MM.1S (cell line): ENCODE data around the gene ITM2B.

Experiments used
- DNase-seq: peaks from one replicate; pipeline ENCODE4 v3.0.0-alpha.2; 2015
- H2AFZ ChIP-seq: fragments of 300-600 bp; sonication (generic); 2 replicates; pipeline ENCODE4 v1.6.0; 2016; ENCODE audit warnings: antibody characterized with exemption, low read length
- H3F3A ChIP-seq: fragments of 300-600 bp; sonication (generic); 2 replicates; pipeline ENCODE4 v1.6.1; 2016; ENCODE audit warnings: mild to moderate bottlenecking, antibody characterized with exemption, low read length, moderate library complexity, mixed read lengths; ENCODE audit not compliant: insufficient read depth
- H3K27ac ChIP-seq: fragments of 300-600 bp; sonication (generic); 2 replicates; pipeline ENCODE4 v1.5.1; 2016; ENCODE audit warnings: mild to moderate bottlenecking, low read length
- H3K27me3 ChIP-seq: fragments of 300-600 bp; sonication (generic); replicated peaks from 2 replicates; pipeline ENCODE4 v1.6.0; 2016; ENCODE audit warnings: low read length; ENCODE audit not compliant: insufficient read depth
- H3K36me3 ChIP-seq: fragments of 300-600 bp; sonication (generic); replicated peaks from 2 replicates; pipeline ENCODE4 v1.6.1; 2016; ENCODE audit warnings: mild to moderate bottlenecking, low read length, mixed read lengths; ENCODE audit not compliant: insufficient read depth
- H3K4me1 ChIP-seq: fragments of 300-600 bp; sonication (generic); 2 replicates; pipeline ENCODE4 v1.6.1; 2016; ENCODE audit warnings: low read length, mixed read lengths
- H3K4me2 ChIP-seq: fragments of 300-600 bp; sonication (generic); 2 replicates; pipeline ENCODE4 v1.6.0; 2016; ENCODE audit warnings: low read depth, low read length
- H3K4me3 ChIP-seq: fragments of 300-600 bp; sonication (generic); 2 replicates; pipeline ENCODE4 v1.5.1; 2016; ENCODE audit warnings: low read length, mixed read lengths
- H3K79me2 ChIP-seq: fragments of 300-600 bp; sonication (generic); 2 replicates; pipeline ENCODE4 v1.6.1; 2016; ENCODE audit warnings: mixed run types, low read length, mixed read lengths
- H3K9ac ChIP-seq: fragments of 300-600 bp; sonication (generic); 2 replicates; pipeline ENCODE4 v1.6.1; 2016; ENCODE audit warnings: low read length, mixed read lengths
- H3K9me2 ChIP-seq: fragments of 300-600 bp; sonication (generic); replicated peaks from 2 replicates; pipeline ENCODE4 v1.6.1; 2016; ENCODE audit warnings: mild to moderate bottlenecking, low read length, mixed read lengths; ENCODE audit not compliant: insufficient read depth
- H3K9me3 ChIP-seq: fragments of 300-600 bp; sonication (generic); replicated peaks from 2 replicates; pipeline ENCODE4 v1.6.1; 2016; ENCODE audit warnings: mild to moderate bottlenecking, low read length, mixed read lengths; ENCODE audit not compliant: insufficient read depth
- H4K20me1 ChIP-seq: fragments of 300-600 bp; sonication (generic); 2 replicates; pipeline ENCODE4 v1.6.1; 2016; ENCODE audit warnings: mild to moderate bottlenecking, low read length, moderate library complexity, mixed read lengths; ENCODE audit not compliant: insufficient read depth
- CTCF ChIP-seq: fragments of 300-600 bp; sonication (generic); IDR thresholded peaks from 2 replicates; pipeline ENCODE4 v1.5.1; 2016; ENCODE audit warnings: antibody characterized with exemption, low read length, mixed read lengths
- EZH2 ChIP-seq: fragments of 300-600 bp; sonication (generic); optimal IDR thresholded peaks from 2 replicates; pipeline ENCODE3; 2017; ENCODE audit warnings: low read depth, mild to moderate bottlenecking, antibody characterized with exemption, low read length, mixed read lengths
- EZH2phosphoT487 ChIP-seq: fragments of 300-600 bp; sonication (generic); IDR thresholded peaks from 2 replicates; pipeline ENCODE4 v1.6.1; 2018; ENCODE audit warnings: antibody characterized with exemption, low read length

Gene ITM2B

GRCh38 chr13:48224701-48225100, 8.3 kb upstream of the ITM2B start:
- Histone ChIP-seq H3K27ac (no peak overlapping the region), H4K20me1 (no peaks in the 10 kb centered on the region), H3K4me2 (no peak overlapping the region), H3K9me2 (no peaks in the 10 kb centered on the region), H3K79me2 (no peaks in the 10 kb centered on the region), H3K9ac (no peak overlapping the region), H3K27me3 (no peaks in the 10 kb centered on the region), H3K4me1 (peaks cover 4% of the 10 kb centered on the region; the same call in 1 of the 2 replicates), H3K4me3 (no peak overlapping the region), H2AFZ (no peak overlapping the region), H3F3A (no peaks in the 10 kb centered on the region), H3K9me3 (no peaks in the 10 kb centered on the region), H3K36me3 (no peaks in the 10 kb centered on the region)
- DNase-seq = no peak
- TF ChIP-seq EZH2phosphoT487 (no peak), CTCF (no peak), EZH2 (no peak)

- TF ChIP-seq CTCF (no peak), EZH2phosphoT487 (no peak)
- Histone ChIP-seq H3K4me1 (no peaks in the 10 kb centered on the region), H3K9me2 (no peaks in the 10 kb centered on the region), H2AFZ (no peak overlapping the region), H3F3A (no peaks in the 10 kb centered on the region), H4K20me1 (no peaks in the 10 kb centered on the region), H3K9ac (no peak overlapping the region), H3K9me3 (no peaks in the 10 kb centered on the region), H3K4me3 (no peak overlapping the region), H3K27me3 (no peaks in the 10 kb centered on the region), H3K36me3 (no peaks in the 10 kb centered on the region), H3K4me2 (no peak overlapping the region), H3K27ac (no peak overlapping the region), H3K79me2 (peaks cover 5% of the 10 kb centered on the region; the same call in 1 of the 2 replicates)
- no peak for DNase-seq
These were observed 2.5 kb upstream of the ITM2B start for GRCh38 chr13:48230541-48230940.

GRCh38 chr13:48231080-48231479, 1.9 kb upstream of the ITM2B start:
- H3F3A ChIP-seq = no peaks in the 10 kb centered on the region
- no peaks in the 10 kb centered on the region for H3K9me2 ChIP-seq
- H4K20me1 ChIP-seq = no peaks in the 10 kb centered on the region
- H2AFZ ChIP-seq = no peak overlapping the region
- DNase-seq = no peak
- no peaks in the 10 kb centered on the region for H3K36me3 ChIP-seq
- H3K79me2 ChIP-seq = peaks cover 5% of the 10 kb centered on the region; the same call in 1 of the 2 replicates
- H3K9ac ChIP-seq = no peak overlapping the region
- H3K4me1 ChIP-seq = no peaks in the 10 kb centered on the region
- H3K27me3 ChIP-seq = no peaks in the 10 kb centered on the region
- TF ChIP-seq EZH2 (no peak), CTCF (no peak), EZH2phosphoT487 (no peak)
- no peaks in the 10 kb centered on the region for H3K9me3 ChIP-seq
- no peak overlapping the region for H3K4me2 ChIP-seq
- no peak overlapping the region for H3K4me3 ChIP-seq
- no peak overlapping the region for H3K27ac ChIP-seq
